Smooth muscle cell (in vitro differentiated cells): ENCODE measurements around the gene APBA2. TPM values are rescaled to one million over a fixed set of nuclear protein-coding genes. Genes with fewer than 3 reads are reported as not detected.

Experiments used
- DNase-seq: peaks from one replicate; lab custom pipeline; 2025; ENCODE audit not compliant: unreplicated experiment; lab: John Stamatoyannopoulos, UW
- H2AFZ ChIP-seq: fragments of 200-600 bp; sonication (generic); 2 replicates; pipeline ENCODE4 v1.6.0; 2016; ENCODE audit warnings: antibody characterized with exemption, low read depth, mild to moderate bottlenecking
- H3F3A ChIP-seq: fragments of 200-600 bp; sonication (generic); 2 replicates; pipeline ENCODE4 v1.6.0; 2017; ENCODE audit warnings: antibody characterized with exemption, low read depth
- H3K27ac ChIP-seq: fragments of 200-600 bp; sonication (generic); 2 replicates; pipeline ENCODE4 v1.5.1; 2016; ENCODE audit warnings: low read depth, mild to moderate bottlenecking
- H3K27me3 ChIP-seq: fragments of 200-600 bp; sonication (generic); 2 replicates; pipeline ENCODE4 v1.6.1; 2016; ENCODE audit warnings: low read depth, mild to moderate bottlenecking
- H3K36me3 ChIP-seq: fragments of 200-600 bp; sonication (generic); 2 replicates; pipeline ENCODE4 v1.5.1; 2016; ENCODE audit warnings: low read depth
- H3K4me1 ChIP-seq: fragments of 200-600 bp; sonication (generic); 2 replicates; pipeline ENCODE4 v1.5.1; 2016; ENCODE audit warnings: low read depth
- H3K4me2 ChIP-seq: fragments of 200-600 bp; sonication (generic); 2 replicates; pipeline ENCODE4 v1.6.0; 2016; ENCODE audit warnings: mild to moderate bottlenecking
- H3K4me3 ChIP-seq: fragments of 200-600 bp; sonication (generic); 2 replicates; pipeline ENCODE4 v1.5.1; 2016; ENCODE audit warnings: mild to moderate bottlenecking
- H3K79me2 ChIP-seq: fragments of 200-600 bp; sonication (generic); 2 replicates; pipeline ENCODE4 v1.6.0; 2016; ENCODE audit warnings: low read depth, mild to moderate bottlenecking
- H3K9ac ChIP-seq: fragments of 200-600 bp; sonication (generic); 2 replicates; pipeline ENCODE4 v1.6.0; 2016; ENCODE audit warnings: low read depth
- H3K9me3 ChIP-seq: fragments of 200-600 bp; sonication (generic); replicated peaks from 2 replicates; pipeline ENCODE4 v1.5.1; 2016; ENCODE audit warnings: low read depth
- H4K20me1 ChIP-seq: fragments of 200-600 bp; sonication (generic); 2 replicates; pipeline ENCODE4 v1.6.0; 2016; ENCODE audit warnings: low read depth
- CTCF ChIP-seq: fragments of 200-600 bp; sonication (generic); IDR thresholded peaks from 2 replicates; pipeline ENCODE4 v1.5.1; 2017; ENCODE audit warnings: borderline replicate concordance, mild to moderate bottlenecking, antibody characterized with exemption; ENCODE audit not compliant: insufficient read depth, poor library complexity, severe bottlenecking
- WGBS: methylation state at CpG from one replicate; pipeline ENCODE4 v1.1.7; 2016; ENCODE audit warnings: low lambda C conversion rate; 5-methylcytosine and 5-hydroxymethylcytosine counted together
- polyA plus RNA-seq: library from polyadenylated mRNA; unstranded; fragments of >200 nt; fragmentation: Nextera tagmentation; extraction: Ambion mirVana; gene quantifications from 2 replicates; pipeline ENCODE4 v1.2.1, GENCODE V29; 2016
- total RNA-seq: library from RNA; depleted of rRNA; stranded (reverse); fragments of >200 nt; gene quantifications from 2 replicates; pipeline ENCODE4 v1.2.3, GENCODE V29; 2014

The APBA2 gene
- total and polyA plus RNA-seq, 2 experiments from 2014 or later: 10.2 to 14.9 TPM

- DNase-seq: no peak
- Histone ChIP-seq H3K27ac (no peak overlapping the region), H3K36me3 (no peaks in the 10 kb centered on the region), H3F3A (no peaks in the 10 kb centered on the region), H2AFZ (no peak overlapping the region), H3K4me2 (no peak overlapping the region), H3K9ac (no peak overlapping the region), H3K9me3 (no peaks in the 10 kb centered on the region), H4K20me1 (no peaks in the 10 kb centered on the region), H3K4me3 (no peak overlapping the region), H3K4me1 (no peaks in the 10 kb centered on the region), H3K79me2 (no peaks in the 10 kb centered on the region), H3K27me3 (no peaks in the 10 kb centered on the region)
- WGBS: 95% methylated on average over 34 of the region's 34 CpGs
- TF ChIP-seq CTCF: no peak
Measured at GRCh38 chr15:29054171-29055045, 168.6 kb downstream of the APBA2 start.

- 92% methylated on average over 7 of the region's 7 CpGs for WGBS
- no peak for DNase-seq
- Histone ChIP-seq H3K4me2 (no peak overlapping the region), H3K27me3 (no peaks in the 10 kb centered on the region), H3K4me1 (no peaks in the 10 kb centered on the region), H3K9ac (no peak overlapping the region), H3K27ac (no peak overlapping the region), H3K9me3 (no peaks in the 10 kb centered on the region), H2AFZ (no peak overlapping the region), H3F3A (no peaks in the 10 kb centered on the region), H3K79me2 (no peaks in the 10 kb centered on the region), H3K36me3 (no peaks in the 10 kb centered on the region), H3K4me3 (no peak overlapping the region), H4K20me1 (no peaks in the 10 kb centered on the region)
- TF ChIP-seq CTCF: no peak
Measured at GRCh38 chr15:29055876-29056275, 170.1 kb downstream of the APBA2 start.

- H3K27me3 ChIP-seq: no peaks in the 10 kb centered on the region
- no peaks in the 10 kb centered on the region for H3F3A ChIP-seq
- H3K4me2 ChIP-seq: no peak overlapping the region
- H4K20me1 ChIP-seq: no peaks in the 10 kb centered on the region
- no peak overlapping the region for H3K9ac ChIP-seq
- H3K4me1 ChIP-seq: no peaks in the 10 kb centered on the region
- no peak overlapping the region for H3K4me3 ChIP-seq
- no peak for TF ChIP-seq CTCF
- DNase-seq: no peak
- 73% methylated on average over 4 of the region's 4 CpGs for WGBS
- H3K9me3 ChIP-seq: no peaks in the 10 kb centered on the region
- no peak overlapping the region for H2AFZ ChIP-seq
- H3K36me3 ChIP-seq: no peaks in the 10 kb centered on the region
- H3K27ac ChIP-seq: no peak overlapping the region
- no peaks in the 10 kb centered on the region for H3K79me2 ChIP-seq
Measured at GRCh38 chr15:29056839-29057450, 171.2 kb downstream of the APBA2 start.
